Activated B cell treated with CpG ODN at 0.5 μM for 24 hours (primary cell): ENCODE measurements around the gene TBXAS1. TPM values are rescaled to one million over a fixed set of nuclear protein-coding genes. Genes with fewer than 3 reads are reported as not detected.

ENCODE experiments used
- ATAC-seq: fragments of 200-7000 bp; cut with Tn5 transposase; one replicate; pipeline ENCODE4 v1.10.0; 2021; ENCODE audit warnings: low read depth, mild to moderate bottlenecking, moderate library complexity
- CTCF ChIA-PET: fragments of 350-600 bp; sonication (Branson Sonifier 250); formaldehyde crosslinking; loops from one replicate; lab custom pipeline; 2021; ENCODE audit warnings: antibody characterized with exemption; lab: Charles Lee
- POLR2A ChIA-PET: fragments of 350-600 bp; sonication (Branson Sonifier 250); formaldehyde crosslinking; loops from one replicate; lab custom pipeline; 2021; ENCODE audit warnings: antibody characterized with exemption; lab: Charles Lee
- DNase-seq: peaks from one replicate; pipeline ENCODE4 v3.0.0; 2022
- H3K27ac Mint-ChIP-seq: one replicate; pipeline ENCODE4 v1.8.0; 2020; ENCODE audit warnings: mixed read lengths
- H3K27me3 Mint-ChIP-seq: one replicate; pipeline ENCODE4 v1.8.0; 2021; ENCODE audit warnings: mixed read lengths
- H3K36me3 Mint-ChIP-seq: one replicate; pipeline ENCODE4 v1.8.0; 2021; ENCODE audit warnings: low read depth, mixed read lengths
- H3K4me1 Mint-ChIP-seq: one replicate; pipeline ENCODE4 v1.8.0; 2021; ENCODE audit warnings: mixed read lengths
- H3K4me3 Mint-ChIP-seq: one replicate; pipeline ENCODE4 v1.8.0; 2020; ENCODE audit warnings: mild to moderate bottlenecking, mixed read lengths
- H3K9me3 Mint-ChIP-seq: one replicate; pipeline ENCODE4 v1.8.0; 2020; ENCODE audit warnings: mixed read lengths
- CTCF ChIP-seq: fragments of 200-600 bp; IDR thresholded peaks from one replicate; pipeline ENCODE4 v1.8.0; 2022; ENCODE audit warnings: antibody characterized with exemption, mild to moderate bottlenecking
- intact Hi-C: fragments of 100-400 bp; cut with micrococcal nuclease; formaldehyde crosslinking; loops from one replicate; pipeline ENCODE4 v1.15.1; 2024
- total RNA-seq: library from RNA; stranded (reverse); gene quantifications from 2 replicates; pipeline ENCODE4 v1.2.3, GENCODE V29; 2022

TBXAS1 gene
- total RNA-seq, 1 donor from 2014 or later, result 3.8 TPM

- intact Hi-C loops, result no loop called here
- DNase-seq, result no peak
- Mint-ChIP-seq H3K4me3 (no peak overlapping the region), H3K27me3 (peaks cover 3% of the 10 kb centered on the region), H3K27ac (no peak overlapping the region), H3K9me3 (no peaks in the 10 kb centered on the region), H3K36me3 (no peaks in the 10 kb centered on the region), H3K4me1 (no peaks in the 10 kb centered on the region)
- ATAC-seq, result no peak
- ChIA-PET POLR2A (no interaction called here), CTCF (no interaction called here)
- no peak for TF ChIP-seq CTCF
These were observed 101.4 kb downstream of the TBXAS1 start for GRCh38 chr7:139930286-139930965.

- H3K9me3 Mint-ChIP-seq, result no peaks in the 10 kb centered on the region
- CTCF ChIA-PET, result no interaction called here
- H3K4me3 Mint-ChIP-seq, result no peak overlapping the region
- H3K36me3 Mint-ChIP-seq, result no peaks in the 10 kb centered on the region
- H3K27ac Mint-ChIP-seq, result no peak overlapping the region
- DNase-seq (no peak), ATAC-seq (no peak)
- no peaks in the 10 kb centered on the region for H3K4me1 Mint-ChIP-seq
- peaks cover 3% of the 10 kb centered on the region for H3K27me3 Mint-ChIP-seq
- no peak for TF ChIP-seq CTCF
- POLR2A ChIA-PET, result no interaction called here
- intact Hi-C loops, result no loop called here
These were observed 102.3 kb downstream of the TBXAS1 start for GRCh38 chr7:139931190-139931934.

DNA sequence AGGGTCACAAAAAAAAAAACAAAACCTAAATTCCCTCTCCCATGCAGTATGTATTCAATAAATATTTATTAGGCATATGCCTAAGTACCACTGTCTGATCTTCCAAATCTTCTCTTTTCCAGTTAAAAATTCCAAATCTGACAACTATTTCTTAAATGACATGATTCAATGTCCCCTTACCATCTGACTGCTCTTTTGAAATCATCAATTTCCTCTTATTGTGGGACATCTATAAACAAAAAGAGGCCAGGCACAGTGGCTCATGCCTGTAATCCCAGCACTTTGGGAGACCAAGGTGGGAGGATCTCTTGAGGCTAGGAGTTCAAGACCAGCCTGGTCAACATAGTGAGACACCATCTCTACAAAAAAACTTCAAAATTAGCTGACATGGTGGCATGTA lies 103.5 kb downstream of the TBXAS1 start:
- DNase-seq (no peak), ATAC-seq (no peak)
- no peak for TF ChIP-seq CTCF
- ChIA-PET CTCF (no interaction called here), POLR2A (no interaction called here)
- H3K36me3 Mint-ChIP-seq, result no peaks in the 10 kb centered on the region
- no peaks in the 10 kb centered on the region for H3K9me3 Mint-ChIP-seq
- H3K4me1 Mint-ChIP-seq, result peaks cover 4% of the 10 kb centered on the region
- intact Hi-C loops, result no loop called here
- H3K4me3 Mint-ChIP-seq, result no peak overlapping the region
- no peak overlapping the region for H3K27ac Mint-ChIP-seq
- H3K27me3 Mint-ChIP-seq, result peaks cover 3% of the 10 kb centered on the region

DNA sequence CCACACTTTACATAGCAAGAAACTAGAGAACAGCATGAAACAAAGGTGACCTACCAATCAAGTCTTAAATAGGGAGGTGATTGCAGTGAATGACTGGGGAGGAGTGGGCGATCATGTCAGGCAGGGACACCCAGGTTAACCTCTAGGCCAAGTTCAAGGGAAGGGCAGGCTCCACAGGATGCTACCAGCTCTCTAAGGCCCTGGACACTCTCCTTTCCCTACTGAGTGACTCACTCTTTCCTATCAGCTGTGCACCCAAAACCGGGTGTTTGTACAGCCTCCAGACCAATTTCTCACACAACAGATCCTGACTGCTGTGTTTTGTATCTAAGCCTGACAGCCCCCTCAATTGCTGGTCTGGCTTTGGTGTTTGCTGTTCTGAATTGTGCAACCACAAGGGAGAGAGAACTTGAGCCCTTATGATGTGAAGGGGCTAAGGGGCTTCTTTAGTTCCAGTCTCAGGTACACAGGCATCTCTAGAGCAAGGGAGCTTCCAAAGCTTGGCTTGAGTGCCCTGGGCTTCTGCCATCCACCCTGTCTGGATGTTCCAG lies 107.8 kb downstream of the TBXAS1 start:
- Mint-ChIP-seq H3K4me3 (no peak overlapping the region), H3K9me3 (no peaks in the 10 kb centered on the region), H3K27me3 (peaks cover 2% of the 10 kb centered on the region), H3K36me3 (no peaks in the 10 kb centered on the region), H3K27ac (no peak overlapping the region), H3K4me1 (peaks cover 20% of the 10 kb centered on the region)
- POLR2A ChIA-PET, result interaction anchor here (1.1 kb wide), 1 partner anchor 20 kb away, joined by 4 read pairs; no protein-coding TSS in a partner anchor
- TF ChIP-seq CTCF, result no peak
- intact Hi-C loops, result no loop called here
- no peak for DNase-seq
- ATAC-seq, result no peak
- CTCF ChIA-PET, result no interaction called here

DNA sequence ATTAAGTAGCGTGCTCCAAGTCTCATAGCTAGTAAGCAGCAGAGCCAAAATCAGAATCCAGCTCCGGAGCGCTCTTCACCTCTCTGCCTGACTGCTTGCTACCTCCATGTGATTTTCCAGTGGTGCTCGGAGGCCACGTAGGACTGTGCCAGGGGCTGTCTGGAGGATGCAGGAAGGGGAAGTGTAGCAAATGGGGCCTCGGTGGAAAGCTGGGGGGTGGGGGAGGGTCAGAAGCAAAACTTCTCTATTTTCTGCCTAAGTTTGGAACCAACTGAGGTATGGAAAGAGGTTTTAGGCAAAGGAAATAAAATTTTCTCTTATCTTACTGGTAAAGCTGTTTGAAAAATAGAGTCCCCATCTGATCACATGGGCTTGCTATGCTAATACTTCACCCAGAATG lies 108.7 kb downstream of the TBXAS1 start:
- no peak overlapping the region for H3K27ac Mint-ChIP-seq
- ChIA-PET POLR2A (interaction anchor here (1.1 kb wide), 1 partner anchor 21 kb away, joined by 4 read pairs; no protein-coding TSS in a partner anchor), CTCF (no interaction called here)
- H3K36me3 Mint-ChIP-seq, result no peaks in the 10 kb centered on the region
- H3K9me3 Mint-ChIP-seq, result no peaks in the 10 kb centered on the region
- ATAC-seq (no peak), DNase-seq (no peak)
- no peak for TF ChIP-seq CTCF
- H3K4me3 Mint-ChIP-seq, result no peak overlapping the region
- intact Hi-C loops, result no loop called here
- H3K4me1 Mint-ChIP-seq, result peaks cover 25% of the 10 kb centered on the region
- H3K27me3 Mint-ChIP-seq, result peaks cover 2% of the 10 kb centered on the region
